ENCODE data around the gene SLC35F5.

Gene SLC35F5

DNA sequence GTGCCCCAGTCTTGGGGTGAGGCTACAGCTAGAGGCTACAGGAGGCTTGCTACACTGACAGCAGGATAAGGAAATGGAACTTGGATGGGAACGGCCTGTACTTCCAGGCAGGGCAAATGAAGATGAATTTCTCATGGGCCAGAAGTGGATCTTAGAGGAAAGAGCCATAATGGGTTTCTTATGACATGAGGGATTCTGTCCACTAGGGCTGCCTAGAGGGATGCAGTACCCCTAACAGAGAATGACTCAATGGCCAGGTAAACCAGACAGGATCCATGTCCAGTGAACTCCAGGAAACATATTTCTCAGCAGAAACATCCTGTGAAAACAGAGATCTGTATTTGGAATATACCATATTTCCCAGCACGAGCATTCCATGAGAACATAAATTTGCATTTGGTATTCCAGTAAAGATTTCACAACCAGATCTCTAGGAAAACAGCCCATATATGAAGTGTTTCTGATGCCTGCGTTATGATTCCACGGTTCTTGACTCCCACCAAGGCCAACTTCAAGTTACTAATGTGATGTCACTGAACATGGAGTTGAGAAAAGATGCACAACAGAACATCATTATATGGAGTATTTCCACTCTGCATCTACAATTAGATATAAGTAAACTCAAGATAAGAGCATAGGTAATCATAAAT, 11.5 kb upstream of the SLC35F5 start:
- TF ChIP-seq POLR2AphosphoS5 (IDR thresholded peaks at IDR 0.05; ENCODE audit: low read depth, low read length): no peak
- TF ChIP-seq FOXP2 (optimal IDR thresholded peaks at IDR 0.05; ENCODE audit: borderline replicate concordance, extremely low read depth, extremely low read length, insufficient read depth): no peak
- TF ChIP-seq SIN3A (IDR thresholded peaks at IDR 0.05; ENCODE audit: borderline replicate concordance, insufficient read depth, low read length): no peak
- TF ChIP-seq TAF1 (IDR thresholded peaks at IDR 0.05; ENCODE audit: borderline replicate concordance, insufficient read depth, low read length): no peak
- TF ChIP-seq REST (IDR thresholded peaks at IDR 0.05; ENCODE audit: insufficient read depth in 1 of 2, low read depth in 2 of 2, low read length in 2 of 2): no peak

DNA sequence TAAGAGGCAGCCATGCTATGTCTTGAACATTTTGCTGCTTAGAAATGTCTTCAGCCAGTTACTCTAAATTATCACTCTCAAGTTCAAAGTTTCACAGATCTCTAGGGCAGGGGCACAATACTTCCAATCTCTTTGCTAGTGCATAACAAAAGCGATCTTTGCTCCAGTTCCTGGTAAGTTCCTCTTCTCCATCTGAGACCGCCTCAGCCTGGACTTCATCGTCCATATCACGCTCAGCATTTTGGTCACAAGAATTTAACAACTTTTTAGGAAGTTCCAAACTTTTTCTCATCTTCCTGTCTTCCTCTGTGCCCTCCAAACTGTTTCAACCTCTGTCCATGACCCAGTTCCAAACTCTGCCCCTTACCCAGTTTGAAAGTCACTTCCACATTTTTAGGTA, 8.8 kb upstream of the SLC35F5 start:
- TF ChIP-seq POLR2AphosphoS5 (IDR thresholded peaks at IDR 0.05; ENCODE audit: low read depth, low read length) (no peak), SIN3A (IDR thresholded peaks at IDR 0.05; ENCODE audit: borderline replicate concordance, insufficient read depth, low read length) (no peak), FOXP2 (optimal IDR thresholded peaks at IDR 0.05; ENCODE audit: borderline replicate concordance, extremely low read depth, extremely low read length, insufficient read depth) (no peak), REST (IDR thresholded peaks at IDR 0.05; ENCODE audit: insufficient read depth in 1 of 2, low read depth in 2 of 2, low read length in 2 of 2) (no peak), TAF1 (IDR thresholded peaks at IDR 0.05; ENCODE audit: borderline replicate concordance, insufficient read depth, low read length) (no peak)

DNA sequence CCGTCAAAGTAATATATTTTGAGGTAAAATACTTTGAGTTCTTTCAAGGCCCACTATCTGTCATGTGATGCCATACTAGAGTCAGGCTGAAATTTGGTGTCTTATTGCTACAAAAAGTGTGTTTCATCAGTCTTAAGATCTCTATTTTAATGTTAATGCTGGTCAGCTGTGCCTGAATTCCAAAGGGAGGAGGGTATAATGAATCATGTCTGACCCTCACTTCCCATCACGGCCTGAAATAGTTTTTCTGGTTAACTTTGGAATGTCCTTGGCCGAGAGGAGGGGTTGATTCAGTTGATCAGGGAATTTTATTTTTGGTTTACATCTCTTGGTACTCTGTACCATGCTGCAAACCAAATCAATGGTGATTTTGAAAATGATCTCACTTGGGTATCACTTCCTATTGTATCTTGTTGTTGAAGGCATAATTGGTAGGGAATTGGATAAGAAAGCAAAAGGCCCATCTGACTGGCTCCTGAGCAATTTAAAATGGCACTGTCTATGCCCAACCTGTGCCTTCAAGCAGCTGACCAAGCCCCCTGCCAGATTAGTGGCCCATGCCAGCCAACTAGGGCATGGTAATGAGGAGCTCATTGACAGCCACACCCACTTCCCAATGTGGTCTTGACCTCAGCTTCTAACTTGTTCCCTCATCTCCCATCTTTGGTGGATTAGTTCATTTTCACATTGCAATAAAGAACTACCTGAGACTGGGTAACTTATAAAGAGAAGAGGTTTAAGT, 6.1 kb upstream of the SLC35F5 start:
- TF ChIP-seq REST (IDR thresholded peaks at IDR 0.05; ENCODE audit: insufficient read depth in 1 of 2, low read depth in 2 of 2, low read length in 2 of 2) (no peak), TAF1 (IDR thresholded peaks at IDR 0.05; ENCODE audit: borderline replicate concordance, insufficient read depth, low read length) (no peak), SIN3A (IDR thresholded peaks at IDR 0.05; ENCODE audit: borderline replicate concordance, insufficient read depth, low read length) (no peak), FOXP2 (optimal IDR thresholded peaks at IDR 0.05; ENCODE audit: borderline replicate concordance, extremely low read depth, extremely low read length, insufficient read depth) (no peak), POLR2AphosphoS5 (IDR thresholded peaks at IDR 0.05; ENCODE audit: low read depth, low read length) (no peak)

DNA sequence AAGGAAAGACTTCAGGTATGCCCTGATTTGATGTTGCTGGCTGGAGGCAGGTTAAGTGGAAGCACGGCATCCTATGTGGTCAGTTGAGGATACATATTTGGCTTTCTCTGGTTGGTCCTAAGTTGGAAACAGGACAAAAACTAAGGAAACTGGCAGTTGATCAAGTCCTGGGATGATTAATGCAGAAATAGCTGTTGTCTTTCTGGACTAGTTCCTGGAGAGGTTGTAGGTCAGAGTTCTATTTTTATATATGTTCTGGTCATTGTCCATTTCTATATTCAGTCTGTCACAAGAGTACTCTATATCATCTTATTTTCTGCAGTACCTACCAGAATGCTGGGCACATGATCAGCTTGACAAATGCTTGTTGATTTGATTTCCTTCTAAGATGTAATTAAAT, 4.0 kb upstream of the SLC35F5 start:
- TF ChIP-seq FOXP2 (optimal IDR thresholded peaks at IDR 0.05; ENCODE audit: borderline replicate concordance, extremely low read depth, extremely low read length, insufficient read depth) (no peak), POLR2AphosphoS5 (IDR thresholded peaks at IDR 0.05; ENCODE audit: low read depth, low read length) (no peak), SIN3A (IDR thresholded peaks at IDR 0.05; ENCODE audit: borderline replicate concordance, insufficient read depth, low read length) (no peak), TAF1 (IDR thresholded peaks at IDR 0.05; ENCODE audit: borderline replicate concordance, insufficient read depth, low read length) (no peak), REST (IDR thresholded peaks at IDR 0.05; ENCODE audit: insufficient read depth in 1 of 2, low read depth in 2 of 2, low read length in 2 of 2) (no peak)

Data from PFSK-1 (cell line).